ENCODE data around the gene TERT.

TERT gene

DNA sequence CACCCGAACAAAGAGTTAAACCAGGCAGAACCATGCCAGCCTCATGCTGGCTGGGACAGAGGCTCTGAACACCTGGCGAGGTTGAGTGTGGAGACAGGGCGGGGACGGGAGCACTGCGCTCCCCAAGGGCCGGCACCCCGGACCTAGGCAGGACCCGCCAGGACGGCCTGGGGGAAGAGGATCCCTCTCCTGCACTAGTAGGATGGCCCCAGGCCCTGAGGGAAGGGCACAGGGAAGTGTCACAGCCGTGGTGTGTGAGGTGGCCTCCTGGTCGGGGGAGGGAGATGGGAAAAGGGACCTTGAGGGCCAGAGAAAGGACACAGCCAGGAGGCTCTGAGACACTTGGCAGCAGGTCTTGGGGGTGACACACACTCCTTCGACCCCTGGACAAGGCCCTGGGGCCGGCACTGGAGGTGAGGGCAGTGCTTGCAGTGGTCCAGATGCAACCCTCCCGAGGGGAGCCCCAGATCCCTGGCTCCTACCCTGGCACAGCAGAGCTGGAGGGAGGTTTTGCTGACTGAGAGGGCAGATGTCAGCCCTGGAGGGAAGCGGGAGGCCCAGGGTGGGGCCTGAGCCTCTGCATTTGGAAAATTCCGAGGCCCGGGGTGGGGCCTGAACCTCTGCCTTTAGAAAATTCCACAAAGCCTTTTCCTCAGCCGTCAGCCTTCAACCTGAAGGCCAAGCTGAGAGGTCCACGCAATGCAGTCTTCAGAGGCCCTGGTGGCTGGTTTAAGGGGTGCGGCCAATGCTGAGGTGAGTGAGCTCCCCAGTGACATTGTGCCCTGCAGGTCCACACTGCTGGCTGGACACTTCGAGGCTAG lies 24.8 kb upstream of the TERT start:
- DNase-seq (ENCODE audit: extremely low read depth in 1 of 2, low read depth in 1 of 2) = no peak

DNA sequence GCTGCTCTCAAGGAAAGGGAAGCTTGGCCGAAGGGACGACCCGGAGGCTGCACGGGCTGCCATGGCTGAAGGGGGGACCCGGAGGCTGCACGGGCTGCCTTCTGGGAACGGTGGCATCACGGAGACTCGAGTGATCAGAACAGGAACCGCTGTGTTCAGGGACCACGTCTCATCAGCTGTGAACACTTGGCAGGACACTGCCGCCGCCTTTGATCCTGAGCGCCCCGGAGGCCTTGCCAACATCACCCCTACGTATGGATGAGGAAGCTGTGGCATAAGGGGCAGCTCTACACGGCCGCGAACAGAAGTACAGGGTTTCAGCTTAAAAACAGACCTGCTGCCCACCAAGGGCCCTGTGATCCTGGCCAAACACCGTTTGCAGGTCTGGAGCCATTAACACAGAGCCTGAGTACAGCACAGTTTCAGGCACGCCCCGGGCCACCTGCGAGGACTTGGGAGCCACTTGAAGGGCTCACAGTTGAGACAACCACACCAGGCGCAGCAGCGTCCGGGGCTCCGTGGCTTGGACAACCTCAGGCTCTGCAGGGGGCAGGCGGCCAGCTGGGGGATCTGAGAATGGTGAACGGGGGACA lies 23.9 kb upstream of the TERT start:
- no peak for DNase-seq (ENCODE audit: extremely low read depth in 1 of 2, low read depth in 1 of 2)

DNA sequence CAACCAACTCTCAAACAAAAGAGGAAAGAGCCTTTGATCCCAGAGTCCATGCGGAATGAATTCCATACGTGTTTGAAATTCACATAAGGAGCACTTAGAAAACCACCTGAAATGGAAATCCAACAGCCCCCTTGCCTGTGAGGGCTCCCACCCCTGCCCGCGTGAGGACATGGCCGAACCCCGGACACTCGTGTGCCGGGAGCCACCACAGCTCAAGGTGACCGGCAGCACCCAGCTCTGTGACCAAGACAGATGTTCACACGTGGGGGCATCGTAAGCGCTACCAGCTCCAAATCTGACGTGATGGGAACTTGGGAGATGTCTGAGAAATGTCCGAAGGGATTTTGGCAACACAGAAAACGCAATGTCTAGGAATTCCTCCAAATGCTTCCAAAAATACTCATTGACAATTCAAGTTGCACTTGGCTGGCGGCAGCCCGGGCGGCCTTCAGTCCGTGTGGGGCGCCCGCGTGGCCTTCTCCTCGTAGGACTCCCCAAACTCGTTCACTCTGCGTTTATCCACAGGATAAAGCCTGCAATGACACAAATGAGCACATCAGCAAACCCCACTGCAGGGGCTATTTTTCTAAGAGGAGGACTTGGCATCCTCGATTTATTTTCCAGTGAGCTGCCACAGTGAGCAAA lies 23.2 kb upstream of the TERT start:
- no peak for DNase-seq (ENCODE audit: extremely low read depth in 1 of 2, low read depth in 1 of 2)

DNA sequence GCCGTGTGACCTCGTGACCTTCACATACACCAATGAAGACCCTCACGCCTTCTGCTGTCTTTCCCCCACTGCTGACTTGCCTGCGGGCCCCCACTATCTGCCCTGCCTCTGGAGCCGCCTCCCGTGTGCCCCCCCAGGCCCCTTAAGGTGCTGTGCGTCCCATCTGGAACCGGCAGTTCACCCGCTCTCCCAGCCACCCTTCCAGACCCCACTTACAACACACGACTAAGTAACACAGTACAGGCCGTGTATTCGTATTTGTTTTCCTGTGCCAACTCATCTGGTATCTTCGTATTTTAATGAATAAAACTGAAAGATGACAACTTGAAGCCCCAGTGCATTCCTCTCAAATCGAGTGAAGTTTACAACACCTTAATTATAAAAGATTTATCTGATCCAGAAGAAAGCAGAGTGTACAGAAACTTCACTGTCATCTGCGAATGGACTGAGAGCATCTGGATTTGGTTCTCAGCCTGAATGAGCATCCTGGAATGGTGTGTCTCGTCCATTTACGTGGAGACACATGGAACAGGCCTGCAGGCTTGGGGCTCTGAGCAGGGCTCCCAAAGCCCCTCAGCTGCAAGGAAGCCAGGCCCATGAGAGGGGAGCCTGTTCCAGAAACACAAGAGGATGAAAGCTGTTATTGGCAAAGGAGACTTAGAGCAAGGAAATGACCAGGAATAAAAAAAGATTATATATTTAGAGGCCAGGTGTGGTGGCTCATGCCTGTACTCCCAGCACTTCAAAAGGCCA lies 21.9 kb upstream of the TERT start:
- DNase-seq (ENCODE audit: extremely low read depth in 1 of 2, low read depth in 1 of 2) = no peak

DNA sequence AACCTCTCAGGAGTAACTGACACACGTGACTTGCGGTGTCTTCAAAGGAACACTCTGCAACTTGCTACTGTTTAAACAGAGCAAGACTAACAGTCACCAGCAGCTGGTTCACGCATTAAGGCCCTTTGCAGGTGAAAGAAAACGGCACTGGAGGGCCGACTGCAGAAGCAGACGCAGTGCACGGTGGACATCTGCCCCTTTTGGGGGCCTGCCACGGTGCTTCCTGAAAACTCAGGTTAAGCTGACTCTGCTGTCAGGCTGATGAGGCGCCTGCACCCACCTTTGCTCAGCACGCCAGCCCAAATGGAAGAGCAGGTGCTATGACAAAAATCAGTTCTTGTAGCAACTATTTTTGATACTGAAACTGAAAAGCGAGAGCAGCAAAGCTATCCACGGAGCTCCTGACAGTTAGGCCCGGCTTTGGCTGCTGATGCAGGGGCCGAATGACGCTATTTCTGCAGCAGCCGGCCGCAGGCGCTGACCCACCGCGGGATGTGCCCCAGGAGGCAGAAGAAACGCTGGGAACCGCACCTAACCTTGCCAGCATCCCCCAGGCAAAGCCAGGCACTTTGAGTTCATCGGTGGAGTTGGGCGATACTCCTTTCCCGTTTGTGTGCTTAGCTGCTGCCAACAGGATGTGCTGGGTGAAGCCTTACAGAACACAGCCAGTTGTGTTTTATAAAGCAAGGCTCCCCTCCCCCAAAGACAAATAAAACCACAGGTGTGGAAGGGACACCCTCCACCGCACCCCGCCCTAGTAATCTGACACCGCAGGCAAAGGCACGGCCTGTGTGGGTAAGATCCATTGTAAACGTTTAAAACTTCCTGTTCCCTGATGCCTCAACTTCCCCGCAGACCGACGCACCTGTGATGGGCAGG lies 21.1 kb upstream of the TERT start:
- DNase-seq (ENCODE audit: extremely low read depth in 1 of 2, low read depth in 1 of 2) = peak in 1 of 2 donors; percentile 33

DNA sequence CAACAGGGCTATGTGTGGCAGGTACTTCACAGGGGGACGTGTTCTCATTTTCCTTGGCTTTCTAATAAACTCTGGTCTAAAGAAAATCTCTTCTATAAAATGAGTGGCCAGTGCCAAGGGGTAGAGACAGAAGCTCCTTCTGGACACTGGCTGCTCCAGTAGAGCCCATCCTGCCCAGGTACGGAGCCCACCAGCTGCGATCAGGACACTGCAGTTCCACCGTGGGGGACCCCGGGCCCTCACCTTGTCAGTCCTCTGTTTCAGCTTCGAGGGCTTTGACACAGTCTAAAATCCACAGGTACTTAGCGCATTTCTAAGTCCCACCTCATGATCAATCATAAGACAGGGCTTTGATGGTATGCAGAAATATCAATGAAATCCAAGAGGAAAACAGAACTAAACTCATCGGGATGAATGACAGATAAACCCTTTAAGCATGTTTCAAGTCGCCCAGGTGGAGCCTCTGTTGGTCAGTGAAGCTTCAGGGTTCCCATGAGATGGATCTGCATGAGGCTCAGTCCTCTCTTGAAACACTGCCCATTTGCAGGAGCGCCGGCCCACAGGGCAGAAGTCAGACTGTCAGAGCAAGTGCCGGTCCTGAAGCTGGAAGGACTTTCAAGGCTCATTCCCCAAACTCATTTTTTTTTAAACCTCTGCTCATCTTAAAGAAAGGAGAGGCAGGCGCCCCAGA lies 20.3 kb upstream of the TERT start:
- no peak for DNase-seq (ENCODE audit: extremely low read depth in 1 of 2, low read depth in 1 of 2)

DNA sequence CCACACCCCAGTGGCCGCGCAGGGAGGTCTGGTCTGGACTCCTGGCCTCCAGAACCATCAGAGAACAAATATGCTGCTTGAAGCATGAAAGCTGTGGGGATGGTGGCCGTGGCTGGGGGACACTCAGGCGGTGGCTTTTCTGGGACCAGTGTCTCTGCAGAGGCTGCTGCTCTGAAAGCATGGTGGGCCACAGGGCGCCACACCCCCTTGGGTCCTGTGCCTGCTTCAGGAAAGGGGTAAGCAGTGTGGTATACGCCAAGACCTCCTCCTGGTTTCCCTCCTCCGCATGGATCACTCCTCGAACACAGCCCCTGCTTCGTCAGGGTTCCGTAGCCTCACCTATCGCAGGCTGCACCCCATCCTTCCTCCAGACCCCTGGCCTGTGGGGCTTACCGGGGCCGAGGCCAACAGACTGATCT lies 19.7 kb upstream of the TERT start:
- no peak for DNase-seq (ENCODE audit: extremely low read depth in 1 of 2, low read depth in 1 of 2)

DNA sequence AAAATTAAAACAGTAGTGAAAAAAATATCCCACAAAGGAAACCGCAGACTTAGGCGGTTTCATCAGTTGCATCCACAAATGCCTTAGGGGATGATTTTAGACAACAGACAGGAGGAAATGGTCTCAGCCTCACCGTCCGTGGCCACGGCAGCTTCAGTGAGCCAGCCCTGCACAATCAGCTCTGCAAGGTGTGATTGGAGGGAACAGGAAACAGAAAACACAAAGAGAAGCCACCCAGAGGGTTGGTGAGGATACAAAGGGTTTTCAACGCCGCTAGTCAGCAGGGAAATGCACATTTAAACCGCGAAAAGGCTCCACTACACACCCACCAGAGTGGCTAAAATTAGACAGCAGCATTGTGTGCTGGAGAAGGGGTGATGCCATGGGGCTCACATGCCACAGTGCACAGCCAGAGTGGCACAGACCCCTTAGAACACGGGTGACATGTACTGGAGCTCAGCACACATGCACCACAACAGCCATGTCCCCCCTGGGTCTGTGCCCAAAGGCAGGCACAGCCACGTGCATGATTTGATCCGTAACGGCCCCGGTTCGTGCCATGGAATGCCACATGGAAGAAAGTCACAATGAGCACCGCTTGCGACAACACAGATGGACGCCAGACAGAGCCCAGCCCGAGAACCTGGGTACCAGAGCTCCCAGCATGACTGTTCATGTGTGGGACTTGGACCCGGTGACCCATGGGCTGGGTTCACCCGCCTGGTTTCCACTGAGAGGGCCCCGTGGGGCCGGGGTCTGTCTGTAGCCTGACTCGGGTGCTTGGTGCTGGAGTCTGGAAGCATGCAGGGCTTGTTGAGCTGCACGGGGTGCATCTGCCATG lies 18.3 kb upstream of the TERT start:
- DNase-seq (ENCODE audit: extremely low read depth in 1 of 2, low read depth in 1 of 2) = no peak

DNA sequence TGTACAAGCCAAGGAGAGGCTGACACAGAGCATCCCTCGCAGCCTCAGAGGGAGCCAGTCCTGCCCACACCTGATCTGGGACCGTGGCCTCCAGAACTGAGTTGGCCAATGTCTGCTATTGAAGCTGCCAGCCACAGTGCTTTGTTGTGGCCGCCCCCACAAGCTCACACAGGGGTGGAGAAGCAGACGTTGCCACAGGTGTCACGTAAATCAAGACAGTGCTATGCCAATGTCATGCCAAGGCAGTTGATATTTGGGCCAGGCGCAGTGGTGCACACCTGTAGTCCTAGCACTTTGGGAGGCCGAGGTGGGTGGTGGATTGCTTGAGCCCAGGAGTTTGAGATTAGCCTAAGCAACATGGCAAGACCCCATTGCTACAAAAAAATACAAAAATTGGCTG lies 17.3 kb upstream of the TERT start:
- no peak for DNase-seq (ENCODE audit: extremely low read depth in 1 of 2, low read depth in 1 of 2)

DNA sequence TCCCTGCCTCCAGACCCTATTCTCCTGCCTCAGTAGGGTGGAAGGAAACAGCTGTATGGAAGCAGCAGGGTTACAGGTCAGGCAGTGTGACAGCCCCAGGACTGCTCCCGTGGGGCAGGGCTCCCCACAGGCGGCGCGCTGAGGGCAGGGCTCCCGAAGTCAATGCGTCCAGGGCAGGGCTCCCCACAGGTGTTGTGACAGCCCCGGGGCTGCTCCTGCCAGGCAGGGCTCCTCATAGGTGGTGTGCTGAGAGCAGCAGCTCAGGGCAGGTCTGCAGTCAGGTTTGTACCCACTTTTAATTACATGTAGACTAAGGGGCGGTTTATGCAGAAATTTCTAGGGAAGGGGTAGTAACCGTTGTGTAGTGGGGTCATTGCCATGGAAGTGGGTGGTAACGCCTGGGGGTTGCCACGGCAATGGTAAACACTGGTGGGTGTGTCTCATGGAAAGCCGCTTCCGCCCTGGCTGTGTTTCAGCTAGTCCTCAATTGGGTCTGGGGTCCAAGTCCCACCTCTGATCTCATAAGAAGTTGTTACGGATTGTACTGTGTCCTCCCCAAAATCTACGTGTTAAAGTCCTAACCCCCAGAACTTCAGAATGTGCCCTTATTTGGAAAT lies 16.7 kb upstream of the TERT start:
- DNase-seq (ENCODE audit: extremely low read depth in 1 of 2, low read depth in 1 of 2) = no peak

DNA sequence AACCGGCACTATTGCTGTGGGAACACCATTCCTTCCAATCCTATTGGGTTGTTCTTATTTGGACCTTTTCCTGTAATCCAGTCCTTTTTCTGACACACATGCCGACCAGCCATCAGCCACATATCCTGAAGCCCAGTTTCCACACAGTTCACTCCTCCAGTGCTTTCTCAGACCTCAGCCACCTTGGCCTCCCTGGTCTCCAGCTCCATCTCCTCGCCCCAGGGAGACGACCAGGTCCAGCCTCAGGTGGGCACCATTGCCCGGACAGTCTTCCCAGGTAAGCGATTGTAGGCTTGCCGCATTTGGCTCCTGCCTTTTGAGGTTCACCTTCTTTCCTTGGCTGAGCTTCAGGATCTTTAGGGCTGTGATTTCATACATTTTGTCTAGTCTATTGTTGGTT lies 15.2 kb upstream of the TERT start:
- no peak for DNase-seq (ENCODE audit: extremely low read depth in 1 of 2, low read depth in 1 of 2)

DNA sequence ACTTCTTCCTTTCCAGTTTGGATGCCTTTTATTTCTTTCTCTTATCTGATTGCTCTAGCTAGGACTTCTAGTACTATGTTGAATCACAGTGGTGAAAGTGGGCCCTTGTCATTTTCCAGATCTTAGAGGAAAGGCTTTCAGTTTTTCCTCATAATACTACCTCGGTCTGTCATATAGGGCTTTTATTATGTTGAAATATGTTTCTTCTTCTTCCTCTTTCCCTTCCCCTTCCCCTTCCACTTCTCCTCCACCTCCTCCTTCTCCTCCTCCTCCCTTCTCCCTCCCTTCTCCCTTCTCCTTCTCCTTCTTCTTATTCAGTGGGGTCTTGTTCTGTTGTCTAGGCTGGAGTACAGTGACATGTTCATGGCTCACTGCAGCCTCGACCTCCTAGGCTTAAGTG lies 9.2 kb upstream of the TERT start:
- DNase-seq (ENCODE audit: extremely low read depth in 1 of 2, low read depth in 1 of 2) = no peak

DNA sequence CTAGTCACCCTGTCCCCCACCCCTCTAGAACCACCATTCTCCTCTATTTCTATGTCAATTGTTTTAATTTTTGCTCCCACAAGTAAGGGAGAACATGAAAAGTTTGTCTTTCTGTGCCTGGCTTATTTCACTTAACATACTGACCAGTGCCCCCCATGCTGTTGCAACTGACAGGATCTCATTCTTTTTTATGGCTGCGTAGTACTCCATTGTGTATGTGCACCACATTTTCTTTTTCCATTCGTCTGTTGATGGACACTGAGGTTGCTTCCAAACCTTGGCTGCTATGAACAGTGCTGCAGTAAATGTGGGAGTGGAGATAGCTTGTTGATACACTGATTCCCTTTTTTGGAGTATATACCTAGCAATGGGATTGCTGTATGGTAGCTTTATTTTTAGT lies 7.4 kb upstream of the TERT start:
- DNase-seq (ENCODE audit: extremely low read depth in 1 of 2, low read depth in 1 of 2) = no peak

DNA sequence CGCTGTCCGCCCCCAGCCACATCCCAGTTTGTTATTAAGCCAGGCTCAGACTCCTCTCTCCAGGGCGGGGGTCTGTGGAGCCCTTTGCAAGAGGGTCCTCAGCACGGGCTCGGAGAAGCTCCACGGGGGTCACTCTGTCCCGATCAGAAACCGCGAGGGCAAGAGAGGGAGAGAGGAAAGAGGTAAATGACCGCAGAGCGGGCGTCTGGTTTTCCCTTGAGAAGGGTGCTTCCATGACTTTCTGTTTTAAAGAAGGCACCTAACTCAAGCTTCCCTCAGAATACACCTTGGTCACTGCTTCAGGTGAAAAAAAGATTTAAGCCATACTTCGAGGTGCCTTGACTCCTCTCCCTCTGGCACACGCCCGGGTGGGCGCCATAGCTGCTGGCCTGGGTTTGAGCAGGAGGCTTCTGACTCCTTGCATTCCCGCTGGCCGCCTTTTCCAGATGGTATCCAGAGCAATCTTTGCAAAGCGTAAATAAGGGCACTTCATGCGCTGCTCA lies 5.8 kb upstream of the TERT start:
- no peak for DNase-seq (ENCODE audit: extremely low read depth in 1 of 2, low read depth in 1 of 2)

DNA sequence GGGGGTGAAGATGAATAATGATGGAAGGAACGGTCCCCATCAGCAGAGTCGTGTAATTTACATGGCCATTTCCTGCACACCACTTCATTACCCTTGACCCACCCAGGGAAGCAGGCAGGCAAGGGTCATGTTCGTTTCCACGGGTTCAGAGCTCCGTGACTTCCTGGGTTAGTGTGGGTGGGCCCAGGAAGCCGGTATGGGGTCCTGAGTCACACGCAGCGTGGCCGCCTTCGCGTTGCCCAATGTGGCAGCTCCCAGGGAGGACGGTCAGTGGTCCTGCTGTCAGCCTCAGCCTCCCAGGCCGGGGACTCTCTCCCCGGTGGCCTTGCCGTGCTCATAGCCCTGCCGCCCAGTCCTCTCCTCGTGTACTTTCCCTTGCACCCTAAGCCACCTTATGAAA lies 5.1 kb upstream of the TERT start:
- DNase-seq (ENCODE audit: extremely low read depth in 1 of 2, low read depth in 1 of 2) = no peak

DNA sequence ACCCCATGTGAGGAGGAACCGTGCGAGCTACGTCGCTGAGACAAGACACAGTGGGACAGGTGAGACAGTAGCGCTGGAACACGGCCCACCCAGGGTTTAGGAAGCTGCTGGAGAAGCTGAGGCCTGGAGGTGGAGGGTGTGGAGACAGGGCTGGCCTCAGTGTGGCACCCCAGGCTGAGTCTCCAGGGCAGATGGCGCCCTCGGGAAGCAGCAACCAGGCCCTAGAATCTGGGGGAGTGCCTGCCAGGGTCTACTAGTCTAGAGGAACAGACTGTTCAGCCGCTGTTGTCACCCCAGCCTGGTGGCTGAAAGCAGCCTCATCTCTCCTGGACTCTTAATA lies 4.6 kb upstream of the TERT start:
- DNase-seq (ENCODE audit: extremely low read depth in 1 of 2, low read depth in 1 of 2) = no peak

DNA sequence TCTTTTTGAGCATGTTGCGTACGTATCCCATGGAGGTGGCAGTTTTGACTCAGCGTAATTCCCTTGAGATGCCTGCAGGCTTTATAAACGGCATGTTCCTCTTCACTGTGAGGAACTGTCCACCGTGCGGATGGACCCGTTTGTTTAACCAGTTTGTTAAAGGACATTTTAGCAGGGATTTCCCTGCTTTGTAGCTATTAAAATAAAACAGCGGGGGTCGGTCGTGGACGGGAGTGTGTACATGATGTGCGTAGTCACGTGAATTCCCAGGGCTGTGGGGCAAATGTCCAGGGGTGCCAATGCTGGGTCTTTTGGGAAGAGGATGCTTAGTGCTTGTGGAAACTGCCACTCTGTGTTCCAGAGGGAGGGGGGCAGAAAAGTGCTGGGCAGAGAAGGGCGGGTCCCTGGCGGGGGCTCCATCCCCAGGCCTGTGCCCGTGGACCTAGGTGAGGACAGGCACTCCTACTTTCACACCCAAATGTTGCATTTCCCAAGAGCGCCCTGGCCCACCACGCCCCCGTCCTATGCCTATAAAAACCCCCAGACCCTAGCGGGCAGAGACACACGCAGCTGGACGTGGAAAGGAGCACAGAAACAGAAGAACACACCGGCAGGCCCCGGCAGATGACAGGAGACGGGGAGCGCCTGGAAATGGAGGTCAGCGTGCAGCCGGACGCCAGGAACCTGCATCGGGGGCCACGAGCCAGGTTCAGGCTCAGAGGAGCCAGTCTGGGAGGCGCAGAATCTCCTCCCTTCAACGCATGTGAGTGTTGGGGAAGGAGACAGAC lies 4.0 kb upstream of the TERT start:
- DNase-seq (ENCODE audit: extremely low read depth in 1 of 2, low read depth in 1 of 2) = no peak

DNA sequence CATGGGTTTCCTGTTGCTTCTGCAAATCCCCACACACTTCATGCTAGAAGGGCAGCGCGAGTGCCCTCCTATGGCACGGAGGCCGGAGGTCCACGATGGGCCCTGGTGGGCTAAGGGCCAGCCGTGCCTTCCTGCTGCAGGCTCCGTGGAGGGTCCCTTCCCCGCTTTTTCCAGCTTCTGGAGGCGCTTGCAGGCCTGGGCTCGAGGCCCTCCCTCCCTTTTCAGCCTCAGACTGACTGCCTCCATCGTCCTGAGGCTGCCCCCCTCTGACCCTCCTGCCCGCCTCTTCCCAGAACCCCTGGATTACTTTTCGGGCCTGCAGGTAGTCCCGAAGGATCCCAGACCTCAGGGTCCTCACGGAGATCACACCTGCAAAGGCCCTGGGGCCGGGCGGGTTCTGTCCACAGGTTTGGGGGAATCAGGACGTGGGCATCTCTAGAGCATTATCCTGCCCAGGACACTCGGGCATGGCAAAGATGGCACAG lies 3.2 kb upstream of the TERT start:
- no peak for DNase-seq (ENCODE audit: extremely low read depth in 1 of 2, low read depth in 1 of 2)
